ENCODE results near the gene PRKCZ. TPM values are rescaled to one million over a fixed set of nuclear protein-coding genes. Genes with fewer than 3 reads are reported as not detected.
A peak's percentile ranks its signal among the peaks of the same experiment; 100 is the strongest.

Gene PRKCZ
- total RNA-seq, 2 donors from 2014 or later: 9.6 to 10.9 TPM

DNA sequence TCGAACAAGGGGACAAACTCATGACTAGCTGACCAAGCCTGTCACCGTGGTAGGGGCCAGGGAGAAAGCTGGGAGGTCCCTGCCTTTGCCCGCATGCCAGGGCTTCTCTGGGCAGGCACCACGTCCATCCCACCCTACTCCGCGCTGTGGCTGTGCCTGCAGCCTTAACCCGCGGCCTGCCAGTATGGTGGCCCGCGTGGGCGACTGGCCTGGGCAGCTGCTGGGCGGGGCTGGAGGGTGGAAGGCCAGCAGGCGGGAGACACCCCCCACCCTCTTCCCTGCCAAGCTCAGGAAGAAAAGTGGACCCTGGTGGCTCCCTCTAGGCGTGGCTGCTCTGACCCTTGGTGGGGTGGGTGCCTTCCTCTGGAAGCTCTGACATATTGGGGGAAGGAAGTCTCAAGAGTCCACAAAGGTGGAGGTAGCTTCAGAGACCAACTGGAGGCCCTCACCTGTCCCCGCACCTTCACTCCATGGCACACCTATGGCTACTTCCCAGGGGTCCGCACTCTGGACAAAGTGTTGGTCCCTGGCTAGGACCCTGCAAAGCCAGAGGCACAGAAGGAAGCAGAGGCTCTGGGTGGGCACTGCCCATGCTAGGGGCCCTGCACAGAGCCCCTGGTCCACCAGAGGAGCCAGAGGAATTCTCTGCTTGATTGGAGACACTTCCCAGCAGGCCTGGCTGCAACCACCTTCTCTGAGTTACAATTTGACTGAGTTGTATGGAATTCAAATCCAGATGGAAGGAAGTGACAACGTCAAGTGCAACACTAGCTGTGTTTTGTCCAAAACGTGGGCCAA is 174.6 kb downstream of the PRKCZ start:
- H3K36me3 ChIP-seq (replicated peaks in 1 of 2; ENCODE audit: insufficient read depth in 1 of 2, low read depth in 2 of 2): no peaks in the 10 kb centered on the region
- intact Hi-C loops (cut with DNase I): no loop called here
- peaks cover 18% of the 10 kb centered on the region for H3K4me1 ChIP-seq
- no peaks in the 10 kb centered on the region for H3K9me3 ChIP-seq
- H3K27ac ChIP-seq: no peak overlapping the region
- H3K4me3 ChIP-seq: no peak overlapping the region
- no peak for TF ChIP-seq POLR2A (IDR thresholded peaks at IDR 0.05)
- TF ChIP-seq, protein P1, sequence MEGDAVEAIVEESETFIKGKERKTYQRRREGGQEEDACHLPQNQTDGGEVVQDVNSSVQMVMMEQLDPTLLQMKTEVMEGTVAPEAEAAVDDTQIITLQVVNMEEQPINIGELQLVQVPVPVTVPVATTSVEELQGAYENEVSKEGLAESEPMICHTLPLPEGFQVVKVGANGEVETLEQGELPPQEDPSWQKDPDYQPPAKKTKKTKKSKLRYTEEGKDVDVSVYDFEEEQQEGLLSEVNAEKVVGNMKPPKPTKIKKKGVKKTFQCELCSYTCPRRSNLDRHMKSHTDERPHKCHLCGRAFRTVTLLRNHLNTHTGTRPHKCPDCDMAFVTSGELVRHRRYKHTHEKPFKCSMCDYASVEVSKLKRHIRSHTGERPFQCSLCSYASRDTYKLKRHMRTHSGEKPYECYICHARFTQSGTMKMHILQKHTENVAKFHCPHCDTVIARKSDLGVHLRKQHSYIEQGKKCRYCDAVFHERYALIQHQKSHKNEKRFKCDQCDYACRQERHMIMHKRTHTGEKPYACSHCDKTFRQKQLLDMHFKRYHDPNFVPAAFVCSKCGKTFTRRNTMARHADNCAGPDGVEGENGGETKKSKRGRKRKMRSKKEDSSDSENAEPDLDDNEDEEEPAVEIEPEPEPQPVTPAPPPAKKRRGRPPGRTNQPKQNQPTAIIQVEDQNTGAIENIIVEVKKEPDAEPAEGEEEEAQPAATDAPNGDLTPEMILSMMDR (IDR thresholded peaks at IDR 0.05): no peak
- 64 to 81% methylated on average over 6 to 16 of the region's 18 CpGs for WGBS, 2 donors
- DNase-seq: no peak
- no peak for ATAC-seq
- H3K27me3 ChIP-seq: no peaks in the 10 kb centered on the region

DNA sequence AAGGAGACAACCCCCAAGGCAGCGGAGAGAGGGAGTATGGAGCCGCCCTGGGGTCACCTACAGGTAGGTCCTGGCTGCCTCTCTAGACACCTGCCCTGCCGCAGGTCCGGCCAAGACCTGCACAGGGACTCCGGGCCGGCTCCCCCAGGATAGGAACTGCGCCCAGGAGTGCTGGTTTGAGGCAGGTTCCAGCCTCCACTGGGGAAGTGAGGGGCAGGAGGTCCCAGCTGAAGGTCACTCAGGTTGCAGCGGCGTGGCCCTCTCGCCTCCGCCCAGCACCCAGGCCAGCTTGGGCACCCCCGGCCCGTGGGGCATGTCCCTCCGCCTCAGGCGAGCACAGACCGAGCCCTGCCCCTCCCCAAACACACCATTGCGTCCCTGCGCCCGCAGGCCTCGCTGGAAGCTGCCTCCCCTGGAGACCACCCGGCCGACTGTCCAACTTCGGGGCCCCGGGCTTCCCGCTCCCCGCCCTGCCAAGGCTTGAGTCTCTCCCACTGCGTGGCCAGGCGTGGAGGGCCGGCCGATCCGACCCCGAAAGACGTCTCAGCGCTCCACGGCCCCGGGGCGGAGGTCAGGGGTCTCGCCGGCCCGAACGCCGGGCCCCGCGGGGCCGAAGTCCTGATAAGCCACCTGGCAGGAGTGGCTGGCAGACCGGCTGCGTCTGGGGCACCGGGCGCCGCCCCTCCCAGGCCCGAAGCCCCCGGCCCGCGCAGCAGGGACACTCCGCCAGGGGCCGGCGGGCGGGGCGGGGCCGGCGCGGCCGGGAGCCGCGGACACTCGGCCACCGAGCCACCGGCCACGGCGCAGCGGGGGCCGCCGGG is 176.5 kb downstream of the PRKCZ start:
- WGBS, 2 donors: 19% methylated on average over 73 of the region's 73 CpGs; no CpG with 5 or more reads in 1 of the 2 donors
- TF ChIP-seq, protein P1 (IDR thresholded peaks at IDR 0.05): no peak
- no peak for TF ChIP-seq POLR2A (IDR thresholded peaks at IDR 0.05)
- no peaks in the 10 kb centered on the region for H3K9me3 ChIP-seq
- H3K36me3 ChIP-seq (replicated peaks in 1 of 2; ENCODE audit: insufficient read depth in 1 of 2, low read depth in 2 of 2): no peaks in the 10 kb centered on the region
- H3K27me3 ChIP-seq: no peaks in the 10 kb centered on the region
- ATAC-seq: peak; percentile 14
- DNase-seq: no peak
- H3K27ac ChIP-seq: peak overlapping the region; percentile 97 to 99 (median 98)
- H3K4me3 ChIP-seq: no peak overlapping the region
- intact Hi-C loops (cut with DNase I): no loop called here
- peaks cover 37% of the 10 kb centered on the region for H3K4me1 ChIP-seq

DNA sequence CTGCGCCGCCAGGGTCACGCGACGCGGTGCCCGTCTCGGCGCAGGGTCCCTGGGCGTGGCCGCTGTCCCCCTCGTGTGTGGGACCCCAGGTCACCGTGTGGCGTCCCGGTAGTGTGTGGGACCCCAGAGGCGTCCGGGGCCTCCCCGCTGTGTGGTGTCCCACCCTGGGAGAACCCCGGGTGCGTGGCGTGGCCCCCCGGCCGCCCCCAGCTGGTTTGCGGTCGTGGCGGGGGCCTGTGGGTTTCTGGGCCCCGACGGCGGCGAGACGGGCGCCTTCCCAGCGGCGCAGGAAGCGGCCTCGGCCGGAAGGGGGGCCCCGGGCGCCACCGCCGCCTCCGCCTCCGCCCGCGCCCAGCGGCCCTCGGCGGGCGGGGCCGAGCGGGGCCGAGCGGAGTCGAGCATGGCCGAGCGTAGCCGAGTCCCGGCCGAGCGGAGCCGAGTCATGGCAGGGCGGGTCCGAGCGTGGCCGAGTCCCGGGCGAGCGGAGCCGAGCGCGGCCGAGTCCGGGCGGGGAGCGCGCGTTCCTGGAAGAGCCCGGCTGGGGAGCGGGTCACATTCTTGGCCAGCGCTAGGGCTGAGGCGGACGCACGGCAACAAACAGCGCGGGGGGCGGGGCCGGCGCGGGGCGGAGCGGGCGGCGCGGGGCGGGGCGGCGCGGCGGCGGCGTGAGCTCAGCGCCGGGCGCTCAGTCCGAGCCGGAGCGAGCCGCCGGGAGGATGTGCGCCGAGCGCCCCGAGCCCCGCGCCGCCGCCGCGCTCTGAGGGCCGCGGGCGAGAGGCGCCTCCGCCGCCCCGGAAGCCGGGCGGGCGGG is 177.3 kb downstream of the PRKCZ start:
- DNase-seq: peak; percentile 97 to 98 (median 97)
- WGBS, 2 donors: 0% methylated on average over 121 of the region's 129 CpGs; no CpG with 5 or more reads in 1 of the 2 donors
- H3K4me1 ChIP-seq: peaks cover 45% of the 10 kb centered on the region
- no peaks in the 10 kb centered on the region for H3K36me3 ChIP-seq (replicated peaks in 1 of 2; ENCODE audit: insufficient read depth in 1 of 2, low read depth in 2 of 2)
- no peaks in the 10 kb centered on the region for H3K27me3 ChIP-seq
- intact Hi-C loops (cut with DNase I): no loop called here
- peak; percentile 78 to 84 (median 79) for TF ChIP-seq POLR2A (IDR thresholded peaks at IDR 0.05)
- TF ChIP-seq, protein P1 (IDR thresholded peaks at IDR 0.05): peak in 3 of 7 experiments; percentile 7 to 41 (median 24)
- ATAC-seq: peak; percentile 94
- H3K27ac ChIP-seq: peak overlapping the region; percentile 97 to 99 (median 98)
- H3K4me3 ChIP-seq: no peak overlapping the region
- H3K9me3 ChIP-seq: no peaks in the 10 kb centered on the region

DNA sequence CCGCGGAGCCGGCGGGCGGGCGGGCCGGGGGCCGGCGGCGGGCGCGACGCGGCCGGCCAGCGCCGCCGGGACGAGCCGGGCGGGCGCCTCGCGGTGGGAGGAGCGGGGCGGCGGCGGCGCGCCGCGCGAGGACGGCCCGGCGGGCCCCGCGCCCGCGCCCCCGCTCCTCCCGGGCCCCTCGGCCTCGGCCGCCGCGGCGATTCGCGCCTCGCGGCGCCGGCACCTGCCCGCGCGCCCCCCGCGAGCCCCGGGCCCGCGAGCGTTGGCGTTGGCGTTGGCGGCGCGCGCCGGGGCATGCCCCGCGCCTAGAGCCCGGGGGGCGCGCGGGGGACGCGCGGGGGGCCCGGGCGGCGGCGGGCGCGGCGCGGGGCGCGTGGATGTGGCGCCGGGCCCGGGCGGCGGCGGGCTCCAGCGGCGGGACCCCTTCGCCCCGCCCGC is 178.0 kb downstream of the PRKCZ start, which contains the start of gene SKI:
SKI (plus strand) TSS at position 163 of the 438 bp plus-strand sequence. CDS start 448 bp downstream, outside the sequence.
- peak within 1 kb of the TSS; percentile 97 to 99 (median 98) for H3K27ac ChIP-seq
- intact Hi-C loops (cut with DNase I): no loop called here
- H3K4me1 ChIP-seq: peaks cover 52% of the 10 kb centered on the region

More for the DNA sequence above, 178.0 kb downstream of the PRKCZ start, which contains the start of gene SKI:
- H3K9me3 ChIP-seq: no peaks in the 10 kb centered on the region
- TF ChIP-seq, protein P1 (IDR thresholded peaks at IDR 0.05): no peak
- no peak for TF ChIP-seq POLR2A (IDR thresholded peaks at IDR 0.05)
- ATAC-seq (no peak), DNase-seq (no peak)
- H3K36me3 ChIP-seq (replicated peaks in 1 of 2; ENCODE audit: insufficient read depth in 1 of 2, low read depth in 2 of 2): no peaks in the 10 kb centered on the region
- WGBS, 2 donors: 1% methylated on average over 55 of the region's 100 CpGs; no CpG with 5 or more reads in 1 of the 2 donors
- no peaks in the 10 kb centered on the region for H3K27me3 ChIP-seq
- peak within 1 kb of the TSS in 1 of 2 donors; percentile 37 for H3K4me3 ChIP-seq
